ENCODE results near the gene DUSP14.

DNA sequence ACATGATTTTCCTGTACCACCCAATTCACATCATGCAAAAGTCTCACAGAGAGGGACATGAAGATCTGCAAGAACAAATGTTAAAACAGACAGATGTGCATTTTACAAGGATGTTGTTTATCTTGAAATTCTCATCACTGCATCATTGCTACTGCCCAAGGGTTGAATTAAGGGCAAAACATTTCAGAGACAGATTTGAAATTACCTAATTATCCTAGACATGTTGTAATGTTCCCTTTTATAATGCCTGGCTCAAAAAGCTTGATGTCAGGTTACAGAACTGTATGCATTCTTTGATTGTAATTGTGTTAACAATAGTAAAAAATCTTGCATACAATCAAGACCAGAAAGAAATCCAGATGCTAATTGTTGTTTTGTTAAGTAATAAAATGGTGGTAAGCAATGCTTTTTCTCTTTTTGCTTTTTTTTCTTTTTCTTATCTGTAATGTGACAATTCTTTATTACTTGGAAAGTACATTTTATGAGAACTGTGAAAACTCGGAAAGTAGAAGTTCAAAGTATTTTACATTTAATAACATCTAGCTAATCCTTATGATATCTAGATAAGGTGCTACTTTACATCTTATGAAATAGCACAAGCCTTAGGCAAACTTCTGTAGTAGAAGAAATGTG is 3.6 kb upstream of the DUSP14 start:
- no peak for TF ChIP-seq POLR2AphosphoS5 (IDR thresholded peaks at IDR 0.05; ENCODE audit: insufficient read depth in 1 of 2, low read depth in 1 of 2)
- TF ChIP-seq, protein P1, sequence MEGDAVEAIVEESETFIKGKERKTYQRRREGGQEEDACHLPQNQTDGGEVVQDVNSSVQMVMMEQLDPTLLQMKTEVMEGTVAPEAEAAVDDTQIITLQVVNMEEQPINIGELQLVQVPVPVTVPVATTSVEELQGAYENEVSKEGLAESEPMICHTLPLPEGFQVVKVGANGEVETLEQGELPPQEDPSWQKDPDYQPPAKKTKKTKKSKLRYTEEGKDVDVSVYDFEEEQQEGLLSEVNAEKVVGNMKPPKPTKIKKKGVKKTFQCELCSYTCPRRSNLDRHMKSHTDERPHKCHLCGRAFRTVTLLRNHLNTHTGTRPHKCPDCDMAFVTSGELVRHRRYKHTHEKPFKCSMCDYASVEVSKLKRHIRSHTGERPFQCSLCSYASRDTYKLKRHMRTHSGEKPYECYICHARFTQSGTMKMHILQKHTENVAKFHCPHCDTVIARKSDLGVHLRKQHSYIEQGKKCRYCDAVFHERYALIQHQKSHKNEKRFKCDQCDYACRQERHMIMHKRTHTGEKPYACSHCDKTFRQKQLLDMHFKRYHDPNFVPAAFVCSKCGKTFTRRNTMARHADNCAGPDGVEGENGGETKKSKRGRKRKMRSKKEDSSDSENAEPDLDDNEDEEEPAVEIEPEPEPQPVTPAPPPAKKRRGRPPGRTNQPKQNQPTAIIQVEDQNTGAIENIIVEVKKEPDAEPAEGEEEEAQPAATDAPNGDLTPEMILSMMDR (IDR thresholded peaks at IDR 0.05), result no peak
- TF ChIP-seq POLR2A (IDR thresholded peaks at IDR 0.05), result no peak

Data from vagina (tissue), 2 donors.